Vagina (tissue), 2 donors: ENCODE results near the gene SLC38A4. TPM values are rescaled to one million over a fixed set of nuclear protein-coding genes. Genes with fewer than 3 reads are reported as not detected.
"Not testable (repeated sequence)": the region's sequence is repeated elsewhere in the genome, so short reads cannot be mapped to it uniquely, and the experiment has no call there.

Source experiments
- DNase-seq, 2 donors: peaks; one replicate each; pipeline ENCODE4 v3.0.0-alpha.2; 2017; ENCODE audit errors: extremely low spot score in 2 of 2
- H3K27ac ChIP-seq: fragments of 200-600 bp; sonication (generic); one replicate; pipeline ENCODE4 v1.5.1; 2019
- H3K27me3 ChIP-seq: fragments of 200-600 bp; sonication (generic); one replicate; pipeline ENCODE4 v1.5.1; 2019
- H3K36me3 ChIP-seq, 2 donors: fragments of 200-600 bp; sonication (generic); one replicate each; pipeline ENCODE4 v1.5.1; 2017 to 2019
- H3K4me1 ChIP-seq: fragments of 200-600 bp; sonication (generic); one replicate; pipeline ENCODE4 v1.5.1; 2019
- H3K4me3 ChIP-seq, 2 donors: fragments of 200-600 bp; sonication (generic); 1 replicate in 1 of 2; 2 replicates in 1 of 2; pipeline ENCODE4 v1.5.1; 2016 to 2019
- H3K9me3 ChIP-seq: fragments of 200-600 bp; sonication (generic); one replicate; pipeline ENCODE4 v1.5.1; 2019
- CTCF ChIP-seq, 3 experiments: fragments of 450-650 bp in 2 of 3; fragments of 200-600 bp in 1 of 3; sonication (generic) in 1 of 3; IDR thresholded peaks; one replicate each; pipeline ENCODE4 v1.5.1; 2017 to 2019; ENCODE audit warnings: antibody characterized with exemption in 3 of 3, mild to moderate bottlenecking in 2 of 3, moderate library complexity in 2 of 3
- POLR2A ChIP-seq, 2 donors: fragments of 450-650 bp; IDR thresholded peaks; one replicate each; pipeline ENCODE4 v1.6.1; 2017; ENCODE audit warnings: antibody characterized with exemption in 2 of 2, mild to moderate bottlenecking in 2 of 2, moderate library complexity in 2 of 2
- POLR2AphosphoS5 ChIP-seq, 2 donors: sonication (generic); formaldehyde crosslinking; IDR thresholded peaks; one replicate each; pipeline ENCODE4 v1.9.0; 2017; ENCODE audit warnings: antibody characterized with exemption in 2 of 2, mild to moderate bottlenecking in 2 of 2, low read depth in 1 of 2; ENCODE audit not compliant: insufficient read depth in 1 of 2
- intact Hi-C: fragments of 100-400 bp; cut with DNase I; formaldehyde crosslinking; loops from one replicate; pipeline ENCODE4 v1.15.1; 2023
- total RNA-seq: library from RNA; depleted of rRNA; stranded (reverse); fragments of >200 nt; gene quantifications from one replicate; pipeline ENCODE4 v1.2.3, GENCODE V29; 2016

The SLC38A4 gene
- total RNA-seq, 1 donor from 2014 or later, result not detected

GRCh38 chr12:46749322-46749721, 76.5 kb downstream of the SLC38A4 start:
- intact Hi-C loops, result no loop called here
- H3K4me1 ChIP-seq, result no peaks in the 10 kb centered on the region
- DNase-seq, result no peak
- no peaks in the 10 kb centered on the region for H3K9me3 ChIP-seq
- no peaks in the 10 kb centered on the region for H3K27me3 ChIP-seq
- no peaks in the 10 kb centered on the region for H3K36me3 ChIP-seq
- no peak overlapping the region for H3K4me3 ChIP-seq
- no peak overlapping the region for H3K27ac ChIP-seq
- TF ChIP-seq CTCF (IDR thresholded peaks at IDR 0.05), result no peak
- TF ChIP-seq POLR2AphosphoS5 (IDR thresholded peaks at IDR 0.05; ENCODE audit: insufficient read depth in 1 of 2, low read depth in 1 of 2), result no peak
- no peak for TF ChIP-seq POLR2A (IDR thresholded peaks at IDR 0.05)

- Histone ChIP-seq H3K27ac (no peak overlapping the region), H3K9me3 (no peaks in the 10 kb centered on the region), H3K4me1 (no peaks in the 10 kb centered on the region), H3K36me3 (no peaks in the 10 kb centered on the region), H3K4me3 (no peak overlapping the region), H3K27me3 (no peaks in the 10 kb centered on the region)
- DNase-seq, result no peak
- TF ChIP-seq POLR2A (IDR thresholded peaks at IDR 0.05) (no peak), CTCF (IDR thresholded peaks at IDR 0.05) (no peak), POLR2AphosphoS5 (IDR thresholded peaks at IDR 0.05; ENCODE audit: insufficient read depth in 1 of 2, low read depth in 1 of 2) (no peak)
- intact Hi-C loops, result no loop called here
Measured at GRCh38 chr12:46744283-46744682, 81.5 kb downstream of the SLC38A4 start.

- Histone ChIP-seq H3K4me3 (no peak overlapping the region), H3K9me3 (no peaks in the 10 kb centered on the region), H3K4me1 (no peaks in the 10 kb centered on the region), H3K27me3 (no peaks in the 10 kb centered on the region), H3K27ac (no peak overlapping the region), H3K36me3 (no peaks in the 10 kb centered on the region)
- intact Hi-C loops, result no loop called here
- no peak for TF ChIP-seq POLR2AphosphoS5 (IDR thresholded peaks at IDR 0.05; ENCODE audit: insufficient read depth in 1 of 2, low read depth in 1 of 2)
- no peak for TF ChIP-seq CTCF (IDR thresholded peaks at IDR 0.05)
- no peak for TF ChIP-seq POLR2A (IDR thresholded peaks at IDR 0.05)
- DNase-seq, result no peak
Measured at GRCh38 chr12:46743456-46743855, 82.3 kb downstream of the SLC38A4 start.

GRCh38 chr12:46742271-46742670, 83.5 kb downstream of the SLC38A4 start:
- DNase-seq, H3K4me3 ChIP-seq, H3K27ac ChIP-seq, intact Hi-C loops, H3K9me3 ChIP-seq, H3K36me3 ChIP-seq, H3K4me1 ChIP-seq, H3K27me3 ChIP-seq: not testable (repeated sequence)

- Histone ChIP-seq H3K9me3 (no peaks in the 10 kb centered on the region), H3K27ac (no peak overlapping the region), H3K4me1 (no peaks in the 10 kb centered on the region), H3K36me3 (no peaks in the 10 kb centered on the region), H3K4me3 (no peak overlapping the region), H3K27me3 (no peaks in the 10 kb centered on the region)
- intact Hi-C loops, result no loop called here
- no peak for TF ChIP-seq POLR2A (IDR thresholded peaks at IDR 0.05)
- TF ChIP-seq POLR2AphosphoS5 (IDR thresholded peaks at IDR 0.05; ENCODE audit: insufficient read depth in 1 of 2, low read depth in 1 of 2), result no peak
- no peak for TF ChIP-seq CTCF (IDR thresholded peaks at IDR 0.05)
- DNase-seq, result no peak
Measured at GRCh38 chr12:46725332-46725731, 100.5 kb downstream of the SLC38A4 start.
